ENCODE results near the gene FAM193B.

DNA sequence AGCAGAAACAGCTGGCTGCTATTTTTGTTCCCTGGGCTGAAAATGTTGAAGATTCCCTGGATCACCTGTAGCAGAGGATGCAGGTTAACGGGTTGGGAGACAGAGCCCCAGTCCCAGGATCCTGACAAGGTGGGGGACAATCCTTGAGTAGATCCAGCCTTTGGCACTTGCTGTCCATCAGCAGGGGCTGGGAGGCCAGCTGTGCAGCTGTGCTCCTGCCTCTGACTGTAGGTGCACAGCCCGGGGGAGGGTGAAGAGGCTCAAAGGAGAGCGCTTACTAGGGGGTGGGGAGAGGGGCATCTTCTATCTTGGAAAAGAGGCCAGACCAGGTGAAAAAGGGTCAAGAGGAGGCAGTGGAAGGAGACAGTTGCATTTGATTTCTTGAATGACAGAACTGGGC is 34.1 kb downstream of the FAM193B start:
- TF ChIP-seq OSR1 (CRISPR knock-in tag; IDR thresholded peaks at IDR 0.05) (no peak), ZNF8 (CRISPR knock-in tag; IDR thresholded peaks at IDR 0.05) (no peak), SNAI2 (CRISPR knock-in tag; IDR thresholded peaks at IDR 0.05) (no peak), ZFP30 (CRISPR knock-in tag; IDR thresholded peaks at IDR 0.05) (no peak)
- TF ChIP-seq, protein P1, sequence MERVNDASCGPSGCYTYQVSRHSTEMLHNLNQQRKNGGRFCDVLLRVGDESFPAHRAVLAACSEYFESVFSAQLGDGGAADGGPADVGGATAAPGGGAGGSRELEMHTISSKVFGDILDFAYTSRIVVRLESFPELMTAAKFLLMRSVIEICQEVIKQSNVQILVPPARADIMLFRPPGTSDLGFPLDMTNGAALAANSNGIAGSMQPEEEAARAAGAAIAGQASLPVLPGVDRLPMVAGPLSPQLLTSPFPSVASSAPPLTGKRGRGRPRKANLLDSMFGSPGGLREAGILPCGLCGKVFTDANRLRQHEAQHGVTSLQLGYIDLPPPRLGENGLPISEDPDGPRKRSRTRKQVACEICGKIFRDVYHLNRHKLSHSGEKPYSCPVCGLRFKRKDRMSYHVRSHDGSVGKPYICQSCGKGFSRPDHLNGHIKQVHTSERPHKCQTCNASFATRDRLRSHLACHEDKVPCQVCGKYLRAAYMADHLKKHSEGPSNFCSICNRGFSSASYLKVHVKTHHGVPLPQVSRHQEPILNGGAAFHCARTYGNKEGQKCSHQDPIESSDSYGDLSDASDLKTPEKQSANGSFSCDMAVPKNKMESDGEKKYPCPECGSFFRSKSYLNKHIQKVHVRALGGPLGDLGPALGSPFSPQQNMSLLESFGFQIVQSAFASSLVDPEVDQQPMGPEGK (CRISPR knock-in tag; IDR thresholded peaks at IDR 0.05; ENCODE audit: borderline replicate concordance) = no peak
- TF ChIP-seq, protein P2, sequence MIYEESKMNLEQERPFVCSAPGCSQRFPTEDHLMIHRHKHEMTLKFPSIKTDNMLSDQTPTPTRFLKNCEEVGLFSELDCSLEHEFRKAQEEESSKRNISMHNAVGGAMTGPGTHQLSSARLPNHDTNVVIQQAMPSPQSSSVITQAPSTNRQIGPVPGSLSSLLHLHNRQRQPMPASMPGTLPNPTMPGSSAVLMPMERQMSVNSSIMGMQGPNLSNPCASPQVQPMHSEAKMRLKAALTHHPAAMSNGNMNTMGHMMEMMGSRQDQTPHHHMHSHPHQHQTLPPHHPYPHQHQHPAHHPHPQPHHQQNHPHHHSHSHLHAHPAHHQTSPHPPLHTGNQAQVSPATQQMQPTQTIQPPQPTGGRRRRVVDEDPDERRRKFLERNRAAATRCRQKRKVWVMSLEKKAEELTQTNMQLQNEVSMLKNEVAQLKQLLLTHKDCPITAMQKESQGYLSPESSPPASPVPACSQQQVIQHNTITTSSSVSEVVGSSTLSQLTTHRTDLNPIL (CRISPR knock-in tag; IDR thresholded peaks at IDR 0.05; ENCODE audit: low read depth) = no peak
